HG03064 (cell line): Measurements from ENCODE around the gene EFCAB6.

Experiments used
- ATAC-seq: cut with Tn5 transposase; IDR thresholded peaks from one replicate; pipeline ENCODE4 v1.9.1; 2021; ENCODE audit warnings: low read depth; ENCODE audit not compliant: unreplicated experiment

Gene EFCAB6

DNA sequence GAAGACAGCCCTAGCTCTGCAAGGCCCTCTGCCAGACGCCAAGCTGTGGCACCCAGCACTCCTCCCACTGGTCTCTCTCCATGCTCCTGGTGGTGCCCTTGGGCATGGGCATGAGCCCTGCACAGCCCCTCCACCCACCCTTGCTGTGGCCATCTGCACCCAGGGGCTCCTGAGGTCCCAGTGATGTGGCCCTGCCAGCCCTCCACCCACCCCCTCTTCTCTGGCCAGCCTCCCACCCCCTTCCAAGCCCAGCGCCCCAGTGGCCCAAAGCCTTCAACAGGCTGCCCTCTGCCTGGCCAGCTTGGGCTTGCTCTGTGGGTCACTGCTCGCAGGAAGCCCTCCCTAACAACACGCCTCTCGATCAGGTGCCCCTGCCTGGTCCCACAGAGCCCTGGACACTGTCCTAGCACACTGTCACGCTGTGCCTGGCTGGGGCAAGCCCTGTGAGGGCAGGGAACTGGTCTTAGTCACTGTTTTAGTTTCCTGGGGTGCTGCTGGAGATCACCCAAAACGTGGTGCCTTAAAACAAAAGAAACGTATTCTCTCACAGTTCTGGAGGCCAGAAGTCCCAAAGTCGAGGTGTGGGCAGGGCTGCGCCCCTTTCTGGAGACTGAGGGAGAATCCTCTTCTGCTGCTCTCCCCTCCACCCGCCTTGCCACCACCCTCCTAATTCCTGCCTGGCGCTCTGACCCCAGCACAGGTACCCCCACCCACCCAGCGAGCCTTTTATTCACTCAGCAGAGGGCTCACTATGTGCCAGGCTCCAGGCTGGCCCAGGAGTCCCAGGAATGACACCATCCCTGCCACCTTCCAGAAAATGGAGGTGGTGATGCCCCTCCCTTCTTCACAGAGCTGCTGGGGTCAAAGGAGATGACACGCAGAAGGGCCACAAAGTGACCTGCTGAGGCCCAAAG is 35.5 kb upstream of the EFCAB6 start:
- ATAC-seq: no peak

DNA sequence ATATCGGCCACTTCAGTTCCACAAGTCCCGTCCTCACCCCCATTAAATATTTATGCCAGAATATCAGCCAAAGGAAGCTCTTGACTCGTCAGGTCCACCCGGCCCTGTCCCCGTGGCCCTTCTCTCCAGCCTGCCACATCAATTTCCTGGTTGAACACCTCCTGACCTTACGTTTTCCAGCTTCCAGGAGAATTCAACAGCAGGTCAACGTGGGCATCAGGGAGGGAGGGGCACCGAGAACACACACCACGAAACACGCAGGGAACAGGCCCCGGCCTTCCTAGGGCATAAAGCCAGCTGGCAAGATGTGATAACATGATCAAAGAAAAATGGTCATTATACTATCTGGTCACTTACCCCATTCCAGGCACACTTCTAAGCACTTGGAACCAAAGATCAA is 34.9 kb upstream of the EFCAB6 start:
- ATAC-seq: no peak

DNA sequence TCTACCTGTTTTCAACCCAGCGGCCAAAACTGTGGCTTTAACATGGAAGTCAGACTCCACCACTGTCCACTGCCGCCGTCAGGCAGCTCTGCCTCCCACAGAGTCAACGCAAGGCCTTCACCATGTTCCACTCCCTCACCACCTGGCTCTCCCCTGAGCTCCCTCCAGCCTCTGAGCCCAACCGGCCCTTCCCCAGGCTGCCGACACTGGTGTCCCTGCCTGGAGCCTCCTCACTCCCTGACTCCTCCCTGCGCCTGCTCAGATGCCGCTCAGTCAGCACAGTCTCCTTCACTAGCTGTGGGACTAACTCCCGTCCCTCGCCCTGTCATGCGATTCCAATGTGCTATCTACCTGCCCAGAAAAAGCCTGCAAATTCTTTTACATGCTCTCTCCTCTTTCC is 33.9 kb upstream of the EFCAB6 start:
- no peak for ATAC-seq

DNA sequence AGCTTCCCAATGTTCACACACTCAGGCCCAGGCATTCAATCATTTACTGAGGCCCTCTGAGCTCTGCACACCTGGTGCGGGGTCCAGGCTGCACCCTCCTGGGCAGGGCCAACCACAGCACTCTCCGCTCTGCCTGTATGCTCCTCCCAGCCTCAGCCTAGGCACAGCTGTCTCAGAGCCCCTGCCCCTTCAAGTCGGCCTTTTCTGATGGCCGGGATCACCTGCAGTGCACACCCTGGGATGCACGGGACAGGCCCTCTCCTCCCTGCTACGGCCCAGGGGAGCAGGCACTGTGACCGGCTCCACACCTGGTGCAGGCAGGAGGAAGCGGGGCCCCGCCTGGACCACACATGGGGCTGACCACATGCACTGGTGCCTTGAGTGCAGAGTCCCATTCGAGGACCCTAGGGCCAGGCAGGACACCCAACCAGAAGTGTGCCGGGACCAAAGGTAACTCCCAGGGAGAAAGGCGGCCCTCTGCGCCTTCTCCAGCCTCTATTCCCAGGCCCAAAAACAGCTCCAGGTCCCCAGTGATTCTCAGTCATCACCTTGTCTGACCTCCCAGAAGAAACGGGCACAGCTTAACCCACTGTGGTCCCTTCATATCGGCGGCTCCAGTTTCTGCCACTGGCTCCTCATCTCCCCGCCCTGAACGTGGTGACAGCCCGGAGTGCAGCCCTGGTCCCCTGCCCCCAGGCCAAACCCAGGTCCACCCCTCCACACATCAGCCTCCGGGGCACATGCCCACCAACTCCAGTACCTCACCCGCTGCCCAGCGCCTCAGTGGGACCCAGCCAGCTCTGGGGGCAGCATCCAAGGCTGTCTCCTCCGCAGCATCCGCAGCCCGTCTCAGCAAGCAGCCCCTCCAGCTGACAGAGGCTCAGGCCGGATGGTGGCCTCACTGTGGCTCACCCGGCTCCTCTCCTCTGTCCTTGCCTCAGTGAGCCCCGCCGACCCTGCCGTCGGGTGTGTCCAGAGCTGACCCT is 32.7 kb upstream of the EFCAB6 start:
- ATAC-seq: no peak

DNA sequence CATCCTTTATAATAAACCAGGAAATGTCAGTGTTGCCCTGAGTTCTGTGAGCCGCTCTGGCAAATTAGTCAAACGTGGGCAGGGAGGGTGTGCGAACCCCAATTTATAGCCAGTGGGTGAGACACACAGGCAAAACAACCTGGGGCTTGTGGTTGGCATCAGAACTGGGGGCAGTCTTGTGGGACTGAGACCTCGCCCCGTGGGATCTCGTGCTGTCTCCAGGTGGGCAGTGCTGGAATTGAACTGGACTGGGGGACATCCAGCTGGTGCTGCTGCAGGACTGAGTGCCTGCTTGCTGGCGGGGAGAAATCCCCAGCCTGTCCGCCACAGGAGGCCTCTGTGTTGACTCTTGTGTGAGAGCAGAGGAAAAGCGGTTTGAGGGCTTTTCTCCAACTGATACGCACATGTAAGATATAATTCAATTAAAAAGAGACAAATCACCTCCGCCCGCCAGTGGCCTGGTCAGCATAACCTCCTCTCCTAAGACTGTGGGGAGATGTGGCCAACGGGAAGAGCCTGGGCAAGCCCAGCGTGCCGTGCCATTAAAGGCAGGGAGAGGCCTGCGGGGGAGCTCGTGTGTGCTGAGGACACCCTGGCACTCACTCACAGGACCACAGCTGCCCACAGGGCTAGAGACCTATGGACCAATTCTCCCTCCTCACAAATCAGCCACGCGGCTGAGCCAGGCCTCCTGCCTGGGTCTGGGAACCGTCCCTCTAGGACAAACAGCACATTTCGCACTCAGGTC is 31.9 kb upstream of the EFCAB6 start:
- ATAC-seq: no peak

DNA sequence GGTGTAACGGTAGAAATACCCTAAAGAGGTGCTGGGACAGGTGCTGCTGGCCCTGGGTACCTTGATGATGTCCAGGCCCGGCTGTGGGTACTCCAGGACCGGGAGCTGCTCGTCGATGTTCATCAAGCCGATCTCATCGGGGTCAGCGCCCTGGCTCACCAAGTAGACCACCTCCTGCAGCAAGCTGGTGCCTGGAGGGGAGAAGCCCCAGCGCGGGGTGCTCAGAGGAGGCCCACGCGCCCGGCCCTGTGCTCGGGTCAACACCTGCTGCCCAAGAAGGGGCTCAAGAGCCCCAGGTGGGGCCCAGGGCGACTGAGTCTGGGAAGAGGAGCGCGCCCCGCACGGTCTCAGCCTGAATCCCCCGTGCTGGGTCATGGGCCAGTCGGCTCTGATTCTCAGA is 29.6 kb upstream of the EFCAB6 start:
- no peak for ATAC-seq

DNA sequence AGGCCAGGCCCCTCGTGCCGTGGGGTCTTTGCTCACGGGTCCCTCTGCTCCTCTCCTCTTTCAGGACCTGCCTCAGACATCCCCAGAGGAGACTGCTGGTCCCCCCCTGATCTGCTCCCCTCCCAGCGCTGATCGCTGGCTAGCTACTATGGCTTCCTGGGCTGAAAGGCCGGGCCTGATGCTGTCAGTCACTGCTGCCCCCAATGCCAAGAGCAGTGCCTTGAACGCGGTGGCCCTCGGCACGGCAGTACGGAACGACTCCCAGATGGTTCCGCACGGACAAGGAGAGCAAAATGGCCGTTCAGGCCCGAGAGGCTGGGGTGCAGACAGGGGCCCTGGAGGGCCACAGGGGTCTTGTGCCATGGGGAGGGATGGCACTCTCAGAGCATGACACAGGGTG is 28.7 kb upstream of the EFCAB6 start:
- ATAC-seq: no peak

DNA sequence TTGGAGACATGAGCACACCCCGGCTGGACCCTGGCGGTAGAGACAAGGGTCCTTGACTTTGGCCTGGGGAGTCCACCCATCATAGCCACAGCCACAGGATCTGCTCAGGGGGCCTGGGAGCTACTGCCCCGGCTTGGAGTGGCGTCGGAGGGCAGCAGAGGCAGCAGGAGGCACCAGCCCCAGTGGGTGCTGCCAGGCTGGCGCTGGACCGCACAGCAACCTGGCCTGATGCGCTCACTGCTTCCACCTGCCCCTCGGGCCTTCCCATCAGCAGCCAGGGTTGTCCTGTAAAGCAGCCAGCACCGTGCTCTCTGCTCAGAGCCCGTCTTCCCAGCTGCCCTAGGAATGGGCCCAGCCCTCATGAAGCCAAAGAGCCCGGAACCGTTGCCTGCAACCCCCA is 28.3 kb upstream of the EFCAB6 start:
- ATAC-seq: no peak

DNA sequence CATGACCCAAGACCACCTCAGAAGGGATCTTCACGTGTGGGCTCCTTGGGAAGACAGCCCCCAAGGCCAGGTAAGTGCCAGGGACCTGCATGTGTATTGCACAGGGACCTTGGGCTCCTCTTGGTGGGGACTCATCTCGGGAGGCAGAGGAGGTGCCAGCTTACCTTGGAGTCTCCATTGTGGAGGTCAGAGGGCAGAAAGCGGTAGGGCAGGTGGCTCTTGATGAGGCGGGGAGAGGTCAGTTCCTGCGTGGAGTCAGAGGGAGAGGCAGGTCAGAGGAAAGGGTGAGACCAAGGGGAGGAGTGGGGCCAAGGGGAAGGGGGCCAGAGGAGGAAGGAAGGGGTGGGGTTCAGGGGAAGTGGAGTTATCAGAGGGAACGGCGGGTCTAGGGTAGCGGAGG is 27.7 kb upstream of the EFCAB6 start:
- ATAC-seq: no peak

DNA sequence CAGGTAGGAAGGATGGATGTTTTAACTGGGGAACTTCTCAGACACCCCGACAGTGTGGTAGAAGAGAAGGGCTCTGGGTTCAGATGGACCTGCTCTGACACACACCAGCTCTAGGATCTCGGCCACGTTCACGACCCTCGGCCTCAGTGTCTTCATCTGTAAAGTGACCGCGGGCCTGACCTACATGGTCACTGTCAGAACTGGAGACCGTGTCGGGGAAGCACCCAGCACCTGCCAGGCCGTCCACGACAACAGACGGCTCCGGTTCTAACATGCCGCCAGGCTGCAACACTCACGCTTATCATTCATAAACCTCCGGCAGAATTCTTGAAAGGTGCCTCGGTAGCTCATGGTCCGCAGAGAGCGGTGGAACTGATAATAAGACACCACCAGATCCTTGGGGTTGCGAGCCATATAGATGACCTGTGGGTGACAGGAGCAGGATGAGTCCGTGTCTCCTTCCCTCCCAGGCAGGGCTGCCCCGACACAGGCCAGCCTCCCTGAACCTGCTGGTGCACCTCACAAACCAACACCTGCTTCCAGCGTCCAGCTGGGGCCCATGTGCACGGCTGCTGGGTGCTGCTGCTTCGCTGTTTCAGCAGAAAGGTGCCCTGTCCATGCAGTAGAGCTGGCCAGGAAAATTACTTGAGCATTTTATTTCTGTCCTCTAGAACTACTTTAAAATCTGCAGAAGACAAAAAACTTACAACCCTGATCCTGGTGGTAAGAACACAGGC is 26.6 kb upstream of the EFCAB6 start:
- no peak for ATAC-seq

DNA sequence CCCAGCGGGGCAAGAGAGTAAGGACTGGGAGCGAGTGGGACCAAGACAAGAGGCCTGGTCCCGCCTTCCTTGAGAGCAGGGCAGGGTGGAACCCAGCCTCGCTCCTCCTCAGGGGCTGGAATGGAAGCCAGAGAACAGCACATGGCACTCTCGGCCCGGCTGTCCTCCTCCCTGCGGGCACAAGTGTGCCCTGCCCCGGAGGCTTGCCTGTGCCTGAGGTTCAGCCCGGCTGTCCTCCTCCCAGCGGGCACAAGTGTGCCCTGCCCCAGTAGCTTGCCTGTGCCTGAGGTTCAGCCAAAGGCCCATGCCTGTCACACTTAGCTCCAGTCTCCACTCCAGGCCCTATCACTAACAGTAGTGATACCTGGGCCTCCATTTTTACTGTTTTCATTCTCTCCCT is 26.1 kb upstream of the EFCAB6 start:
- ATAC-seq: no peak

DNA sequence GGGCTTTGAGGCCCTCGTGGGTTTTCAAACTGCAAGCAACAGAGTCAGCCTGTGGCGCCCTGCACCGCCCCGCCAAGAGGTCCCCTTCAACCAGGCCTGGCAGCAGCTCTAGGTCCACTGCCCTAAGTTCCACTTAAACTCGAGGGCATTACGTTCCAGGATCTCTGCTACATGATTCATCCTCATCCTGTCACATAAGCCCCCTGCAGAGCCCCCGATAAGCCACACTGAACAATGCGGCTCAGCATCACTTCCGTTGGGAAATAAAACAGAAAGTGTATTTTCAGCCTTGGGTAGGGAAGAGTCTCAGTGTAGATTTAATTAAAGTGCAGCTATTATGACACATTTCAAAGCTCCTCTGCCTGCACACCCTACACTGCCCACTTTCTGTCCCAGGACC is 25.6 kb upstream of the EFCAB6 start:
- no peak for ATAC-seq

DNA sequence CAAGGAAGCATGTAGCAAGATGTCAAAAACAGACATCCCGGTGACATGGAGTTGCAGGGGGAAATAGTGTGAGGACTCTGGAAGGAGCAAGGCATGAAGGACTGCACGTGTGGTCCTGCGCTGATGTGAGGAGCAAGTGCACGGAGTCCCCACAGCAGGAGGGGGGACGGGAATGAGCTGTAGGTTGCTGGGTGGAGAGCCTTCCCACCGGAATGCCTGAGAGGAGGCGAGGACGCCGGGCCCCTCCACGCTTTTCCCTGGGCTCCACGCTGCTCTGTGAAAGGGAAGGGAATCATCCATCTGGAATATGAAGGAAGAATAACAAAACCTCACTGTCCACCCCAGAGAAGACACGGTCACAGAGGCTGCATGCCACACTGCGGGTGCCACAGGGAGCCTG is 23.6 kb upstream of the EFCAB6 start:
- no peak for ATAC-seq

DNA sequence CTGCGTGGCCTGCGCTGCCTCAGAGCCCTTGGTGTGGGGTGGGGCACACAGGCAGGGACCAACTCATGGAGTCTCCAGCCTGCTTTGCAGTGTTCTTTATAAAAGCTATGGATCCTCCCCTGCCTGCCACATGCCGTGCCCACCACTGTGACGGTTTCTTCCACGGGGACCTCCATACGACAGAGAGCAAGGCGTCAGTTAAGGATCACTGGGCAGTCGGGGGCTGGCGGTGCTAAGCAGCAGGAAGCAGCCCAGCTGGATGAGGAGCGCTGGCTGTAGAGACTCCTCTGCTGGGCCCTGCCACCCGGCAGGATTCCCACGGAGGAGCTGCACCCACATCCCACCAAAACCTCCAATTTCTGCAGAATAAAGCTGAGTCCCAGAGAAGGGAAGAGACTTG is 23.1 kb upstream of the EFCAB6 start:
- ATAC-seq: no peak

DNA sequence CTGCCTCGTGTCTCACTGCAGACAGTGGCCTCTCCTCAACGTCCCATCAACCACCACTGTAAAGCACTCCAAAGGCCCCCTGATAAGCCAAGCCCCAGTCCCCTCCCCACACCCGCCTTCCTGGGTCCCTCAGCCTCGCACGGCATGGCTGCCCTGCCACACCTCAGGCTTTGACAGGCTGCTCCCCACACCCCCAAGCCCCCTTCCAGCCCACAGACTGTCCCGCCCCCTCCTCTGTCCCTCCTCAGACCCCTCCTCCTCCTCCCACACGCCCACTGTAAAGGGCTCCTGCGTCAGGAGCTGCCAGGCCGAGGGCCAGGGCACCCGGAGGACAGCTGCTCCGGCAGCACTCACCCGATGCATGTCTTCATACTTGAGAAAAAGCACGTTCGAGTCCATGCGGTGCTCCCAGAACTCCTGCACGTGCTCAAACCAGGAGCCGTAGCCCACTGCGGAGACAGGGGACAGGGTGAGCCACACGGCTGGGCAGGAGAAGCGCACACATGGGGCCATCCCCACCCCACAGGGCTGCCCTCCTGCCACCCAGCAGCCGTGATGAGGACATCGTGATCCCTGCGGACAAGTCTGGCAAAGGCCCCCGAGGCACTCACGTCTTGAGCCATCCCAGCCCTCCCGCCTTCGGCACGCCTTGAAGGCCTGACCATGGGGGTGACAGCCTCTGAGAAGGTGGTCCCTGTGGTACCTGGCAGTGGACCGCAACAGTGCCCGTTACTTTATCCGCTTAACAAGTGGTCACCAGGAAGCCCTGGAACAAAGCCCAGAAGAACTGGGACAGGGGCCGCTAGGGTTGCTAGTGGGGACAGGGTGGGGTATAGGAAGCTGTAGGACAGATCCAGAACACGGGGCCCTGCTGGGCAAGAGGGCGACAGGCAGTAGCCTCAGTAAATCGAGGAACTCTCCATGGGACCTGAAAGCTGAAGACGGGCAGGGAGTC is 21.5 kb upstream of the EFCAB6 start:
- no peak for ATAC-seq

DNA sequence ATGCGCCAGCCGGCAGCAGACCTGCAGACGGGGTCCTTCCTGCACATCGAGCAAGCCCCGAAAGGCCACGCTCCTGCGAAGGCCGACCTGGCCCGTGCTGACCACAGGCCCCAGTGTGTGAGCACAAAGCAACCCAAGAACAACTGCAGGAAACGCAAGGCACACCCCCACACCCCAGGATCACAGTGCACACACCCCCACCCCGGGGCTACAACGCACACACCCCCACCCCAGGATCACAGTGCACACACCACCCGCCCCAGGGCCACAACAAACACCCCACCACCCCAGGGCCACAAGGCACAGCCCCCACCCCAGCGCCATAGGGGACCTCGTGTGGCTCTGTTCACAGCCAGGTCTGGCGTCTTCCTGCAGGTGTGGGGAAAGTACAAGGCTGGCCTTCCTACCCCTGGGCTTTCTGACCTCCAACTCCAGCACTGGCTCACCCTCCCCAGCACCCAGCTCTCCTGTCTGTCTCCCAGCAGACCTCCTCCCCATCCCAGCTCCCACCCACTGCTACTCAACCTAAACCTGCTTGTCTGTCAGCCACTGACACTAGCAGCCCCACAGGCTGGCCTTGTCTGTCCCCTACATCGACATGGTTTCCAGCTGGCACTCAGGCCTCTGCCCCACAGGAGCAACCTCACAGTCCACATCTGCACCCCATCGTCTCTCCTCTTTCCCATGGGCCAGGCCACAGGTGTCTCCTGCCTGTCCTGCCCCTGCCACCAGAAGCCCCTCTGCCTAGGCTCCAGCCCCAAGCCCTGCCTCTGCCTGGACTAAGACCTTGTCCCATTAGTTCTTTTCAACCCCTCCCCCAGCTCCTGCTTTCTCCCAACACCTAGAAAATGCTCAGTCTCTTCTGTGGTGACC is 20.5 kb upstream of the EFCAB6 start:
- no peak for ATAC-seq

DNA sequence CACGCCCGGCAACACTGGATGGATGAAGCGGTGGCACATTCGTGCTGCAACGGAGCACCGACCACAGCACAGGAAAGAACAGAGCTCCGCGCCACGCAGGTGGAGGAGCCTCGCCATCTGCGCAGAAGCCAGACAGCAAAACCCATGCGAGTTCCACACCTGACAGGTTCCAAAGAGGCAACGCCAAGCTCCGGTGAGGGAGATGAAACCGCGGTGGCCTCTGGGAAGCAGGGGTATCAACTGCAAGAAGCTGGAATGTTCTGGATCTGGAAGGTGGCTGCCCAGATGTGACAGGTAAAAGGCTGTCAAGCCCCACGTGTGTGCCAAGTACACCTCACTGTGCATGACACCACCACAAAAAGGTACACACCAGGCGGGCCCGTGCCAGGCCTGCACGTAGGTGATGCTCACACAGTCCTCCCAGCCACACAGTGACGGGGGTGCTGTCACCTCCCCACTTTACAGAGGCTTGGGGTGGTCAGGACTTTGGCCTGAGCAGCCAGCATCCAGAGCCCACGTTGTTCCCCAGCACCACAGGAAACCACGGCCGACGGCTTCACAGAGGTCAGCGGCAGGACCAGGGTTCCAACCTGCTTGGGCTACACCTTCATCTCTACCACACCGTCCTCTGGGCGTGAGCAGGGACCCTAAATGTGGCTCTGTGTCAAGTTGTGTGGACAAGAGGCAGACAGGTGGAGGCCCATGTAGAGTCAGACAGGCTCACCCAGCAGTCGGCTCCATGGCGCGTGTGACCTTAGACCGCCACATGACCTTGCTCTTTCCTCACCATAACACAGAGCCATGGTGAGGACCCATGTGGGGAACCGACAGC is 19.7 kb upstream of the EFCAB6 start:
- no peak for ATAC-seq
